HepG2 (cell line): ENCODE results near the gene RAB24. TPM values are rescaled to one million over a fixed set of nuclear protein-coding genes. Genes with fewer than 3 reads are reported as not detected.

ENCODE experiments used
- ARID4A ChIP-seq: sonication (generic); formaldehyde crosslinking; IDR thresholded peaks from 2 replicates; pipeline ENCODE4 v1.5.0; 2020; ENCODE audit warnings: mild to moderate bottlenecking, missing genetic modification reagents, borderline replicate concordance
- BCL6 ChIP-seq: IDR thresholded peaks from 2 replicates; pipeline ENCODE4 v1.6.1; 2016; ENCODE audit warnings: missing genetic modification reagents, missing compliant biosample characterization
- CEBPG ChIP-seq: IDR thresholded peaks from 2 replicates; pipeline ENCODE4 v1.6.1; 2016
- KIAA2018 ChIP-seq: sonication (generic); formaldehyde crosslinking; IDR thresholded peaks from 2 replicates; pipeline ENCODE4 v1.5.0; 2020; ENCODE audit warnings: mild to moderate bottlenecking, missing genetic modification reagents, borderline replicate concordance
- MED1 ChIP-seq: sonication (generic); formaldehyde crosslinking; IDR thresholded peaks from 2 replicates; pipeline ENCODE4 v1.4.0; 2020; ENCODE audit warnings: missing genetic modification reagents
- MYC ChIP-seq: sonication (generic); formaldehyde crosslinking; IDR thresholded peaks from 2 replicates; pipeline ENCODE4 v1.9.0; 2021; ENCODE audit warnings: missing genetic modification reagents, borderline replicate concordance
- RAD51 ChIP-seq: fragments of 450-650 bp; IDR thresholded peaks from 2 replicates; pipeline ENCODE4 v1.6.1; 2016; ENCODE audit warnings: borderline replicate concordance
- ZNF30 ChIP-seq: sonication (generic); formaldehyde crosslinking; IDR thresholded peaks from 2 replicates; pipeline ENCODE4 v1.5.0; 2020; ENCODE audit warnings: mild to moderate bottlenecking, missing genetic modification reagents
- ZNF800 ChIP-seq: sonication (generic); formaldehyde crosslinking; IDR thresholded peaks from 2 replicates; pipeline ENCODE4 v1.4.0; 2020; ENCODE audit warnings: missing genetic modification reagents
- ZSCAN20 ChIP-seq: sonication (generic); formaldehyde crosslinking; IDR thresholded peaks from 2 replicates; pipeline ENCODE4 v1.4.0; 2020; ENCODE audit warnings: missing genetic modification reagents, mild to moderate bottlenecking, borderline replicate concordance
- polyA plus RNA-seq, 8 experiments: library from polyadenylated mRNA; depleted of rRNA in 3 of 8; stranded (reverse) in 7 of 8; unstranded in 1 of 8; fragments of >200 nt; fragmentation: Illumina TruSeq in 4 of 8; extraction: Trizol in 4 of 8; gene quantifications; 2 replicates each; pipeline versions ENCODE4 v1.2.1 to v1.2.3, GENCODE V29; 2011 to 2016; ENCODE audit warnings: low read depth in 4 of 8, missing spikeins in 1 of 8, mixed read lengths in 1 of 8; ENCODE audit not compliant: insufficient read depth in 1 of 8
- total RNA-seq, 5 experiments: library from RNA; depleted of rRNA; stranded (reverse); fragments of >200 nt; fragmentation: Illumina TruSeq; extraction: Trizol; gene quantifications; 2 replicates each; pipeline ENCODE4 v1.2.3, GENCODE V29; 2016; ENCODE audit warnings: low read depth in 1 of 5
- TF ChIP-seq, protein P1 (sequence below): sonication (generic); formaldehyde crosslinking; IDR thresholded peaks from 2 replicates; pipeline ENCODE4 v1.4.0; 2020; ENCODE audit warnings: missing genetic modification reagents

Gene RAB24
- total and polyA plus RNA-seq, 2 of the 13 experiments (the other 11 are each of a cell fraction or from before 2014, with no cell fraction given) = 22.9 to 63.7 TPM

DNA sequence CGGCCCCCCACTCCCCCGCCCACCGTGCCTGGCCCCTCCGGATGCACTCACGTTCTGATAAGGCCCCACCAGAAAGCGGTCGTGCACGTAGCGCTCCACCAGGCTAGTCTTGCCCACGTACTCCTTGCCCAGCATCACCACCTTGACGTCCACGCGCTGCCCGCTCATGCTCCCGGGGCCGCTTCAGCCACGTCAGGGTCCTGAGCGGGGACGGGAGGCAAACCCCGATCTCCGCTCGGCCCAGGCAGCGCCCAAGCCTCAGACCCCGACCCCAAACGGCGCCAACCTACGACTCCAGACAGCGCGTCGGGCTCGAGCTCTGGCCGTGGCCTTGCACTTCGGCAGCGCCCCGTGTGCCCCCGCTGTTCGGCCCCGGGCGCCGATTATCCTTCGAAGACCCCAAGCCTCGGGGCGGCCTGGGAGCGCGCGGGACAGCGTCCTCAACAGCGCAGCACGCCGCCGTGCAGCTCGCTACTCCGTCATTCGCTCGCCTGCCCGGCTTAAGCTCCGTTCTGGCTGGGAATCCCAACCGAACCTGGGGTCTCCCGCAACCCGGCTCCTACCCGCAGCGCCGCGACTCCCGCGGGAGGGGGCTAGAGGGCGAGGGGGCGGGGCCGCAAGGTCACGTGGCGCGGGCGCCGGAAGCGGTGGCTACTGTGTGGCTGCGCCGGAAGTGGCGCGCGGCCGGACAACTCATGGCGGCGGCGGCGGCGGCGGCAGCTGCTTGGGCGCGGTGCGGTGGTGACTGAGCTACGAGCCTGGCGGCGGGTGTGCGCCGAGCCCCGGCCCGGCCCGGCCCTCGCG lies at the start of gene RAB24, which contains the start of gene PRELID1 (continued):
- TF ChIP-seq, protein P1, sequence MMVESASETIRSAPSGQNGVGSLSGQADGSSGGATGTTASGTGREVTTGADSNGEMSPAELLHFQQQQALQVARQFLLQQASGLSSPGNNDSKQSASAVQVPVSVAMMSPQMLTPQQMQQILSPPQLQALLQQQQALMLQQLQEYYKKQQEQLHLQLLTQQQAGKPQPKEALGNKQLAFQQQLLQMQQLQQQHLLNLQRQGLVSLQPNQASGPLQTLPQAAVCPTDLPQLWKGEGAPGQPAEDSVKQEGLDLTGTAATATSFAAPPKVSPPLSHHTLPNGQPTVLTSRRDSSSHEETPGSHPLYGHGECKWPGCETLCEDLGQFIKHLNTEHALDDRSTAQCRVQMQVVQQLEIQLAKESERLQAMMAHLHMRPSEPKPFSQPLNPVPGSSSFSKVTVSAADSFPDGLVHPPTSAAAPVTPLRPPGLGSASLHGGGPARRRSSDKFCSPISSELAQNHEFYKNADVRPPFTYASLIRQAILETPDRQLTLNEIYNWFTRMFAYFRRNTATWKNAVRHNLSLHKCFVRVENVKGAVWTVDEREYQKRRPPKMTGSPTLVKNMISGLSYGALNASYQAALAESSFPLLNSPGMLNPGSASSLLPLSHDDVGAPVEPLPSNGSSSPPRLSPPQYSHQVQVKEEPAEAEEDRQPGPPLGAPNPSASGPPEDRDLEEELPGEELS (CRISPR knock-in tag) = 0 out of 2 replicates have a peak, but pooled peaks have one; percentile 15
- 0 out of 2 replicates have a peak, but pooled peaks have one; percentile 34 for TF ChIP-seq ZNF800 (CRISPR knock-in tag)
- TF ChIP-seq RAD51 = peak; percentile 53; the same call in 1 of the 2 replicates
- no peak for TF ChIP-seq ZNF30
- TF ChIP-seq MED1 (CRISPR knock-in tag) = peak; percentile 49
- no peak for TF ChIP-seq CEBPG (CRISPR knock-in tag)
- peak; percentile 77 for TF ChIP-seq MYC (CRISPR knock-in tag)
- peak; percentile 61 for TF ChIP-seq BCL6
- peak; percentile 74; the same call in 1 of the 2 replicates for TF ChIP-seq KIAA2018 (CRISPR knock-in tag)
- peak; percentile 72; the same call in 1 of the 2 replicates for TF ChIP-seq ZSCAN20 (CRISPR knock-in tag)
- peak; percentile 93 for TF ChIP-seq ARID4A
